NCI-H774 (cell line): ENCODE results near the gene NDUFC2.
"Not testable (repeated sequence)": the region's sequence is repeated elsewhere in the genome, so short reads cannot be mapped to it uniquely, and the experiment has no call there.

Experiments used
- DNase-seq: peaks from one replicate; lab custom pipeline; 2025; lab: John Stamatoyannopoulos, UW

NDUFC2 gene

GRCh38 chr11:78080084-78080817 lies 589 bp upstream of the NDUFC2 start:
- DNase-seq: no peak

GRCh38 chr11:78078218-78079167 lies 1.2 kb downstream of the NDUFC2 start:
- no peak for DNase-seq

- not testable (repeated sequence) for DNase-seq
These were observed 2.1 kb downstream of the NDUFC2 start for GRCh38 chr11:78077592-78077991.

- no peak for DNase-seq
These were observed 2.8 kb downstream of the NDUFC2 start for GRCh38 chr11:78076733-78077403.

DNA sequence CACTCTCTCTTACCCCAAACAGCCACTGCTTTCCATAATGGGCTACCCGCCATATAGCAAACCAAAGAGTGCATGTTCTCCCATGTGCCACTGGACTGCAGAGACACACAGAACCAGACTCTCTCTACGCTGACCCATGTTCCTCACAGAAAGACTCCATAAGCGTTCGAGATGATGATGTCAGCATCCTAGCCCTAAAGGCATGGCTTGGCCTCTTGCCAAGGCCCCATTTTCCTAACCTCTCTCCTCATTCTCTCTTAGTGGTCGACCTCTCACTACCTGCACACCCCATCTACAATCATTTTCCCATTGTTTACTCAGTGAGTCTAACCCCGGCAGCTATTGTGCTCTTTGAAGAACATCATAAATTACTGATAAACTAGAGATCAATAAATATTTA lies 4.9 kb downstream of the NDUFC2 start:
- DNase-seq: no peak

DNA sequence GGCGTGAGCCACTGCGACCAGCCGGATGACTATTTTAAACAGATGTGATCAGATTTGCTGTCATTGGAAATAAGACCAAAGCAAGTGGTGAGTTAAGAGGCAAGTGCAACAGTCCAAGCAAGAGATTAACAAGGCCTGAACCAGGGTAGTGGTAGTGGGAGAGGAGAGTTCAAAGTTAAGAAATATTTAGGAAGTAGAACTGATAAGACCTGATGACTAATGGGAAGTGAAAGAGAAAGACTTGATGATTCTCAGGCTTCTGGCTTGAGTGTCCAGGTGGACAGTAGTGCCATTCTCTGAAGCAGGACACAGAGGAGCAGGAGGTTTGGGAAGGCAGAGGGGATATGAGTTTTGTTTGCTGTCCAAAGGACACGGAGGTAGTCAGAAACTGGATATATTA lies 7.2 kb downstream of the NDUFC2 start:
- no peak for DNase-seq

DNA sequence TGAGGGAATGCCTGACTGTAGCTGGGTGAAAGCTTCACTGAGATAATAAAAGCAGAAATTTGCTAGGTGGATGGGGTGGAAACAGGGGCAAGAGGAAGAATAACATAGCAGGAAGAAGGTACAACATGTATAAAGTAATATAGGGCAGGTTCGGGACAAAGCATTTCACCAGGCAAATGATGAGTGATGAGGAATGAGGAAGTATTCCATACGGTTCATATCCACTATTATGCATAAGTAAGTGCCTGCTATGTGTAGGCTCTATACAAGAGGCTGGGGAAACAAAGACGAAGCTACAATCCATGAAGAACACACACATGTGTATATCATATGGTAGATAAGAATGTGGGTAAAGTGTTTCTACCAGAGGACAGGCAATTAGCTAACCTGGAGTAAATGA lies 7.9 kb downstream of the NDUFC2 start:
- no peak for DNase-seq

DNA sequence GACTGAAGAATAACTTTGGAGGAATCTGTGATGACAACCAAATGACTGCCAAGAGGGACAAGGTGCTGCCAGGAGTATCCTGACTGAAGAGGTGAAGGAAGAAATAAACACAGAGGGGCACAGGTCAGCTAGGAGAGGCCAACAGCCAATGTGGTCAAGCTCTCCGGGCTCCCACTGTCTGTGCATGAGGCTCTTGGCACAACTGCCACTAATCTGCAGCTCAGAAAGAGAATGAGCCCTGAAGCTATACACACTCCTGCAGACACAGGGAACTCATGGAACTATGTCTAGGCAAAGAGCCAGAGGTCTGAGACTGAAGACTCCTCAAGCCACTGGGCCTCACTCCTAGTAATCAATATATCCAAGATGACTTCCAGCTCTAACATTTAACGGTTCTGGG lies 9.0 kb downstream of the NDUFC2 start:
- no peak for DNase-seq

GRCh38 chr11:78069465-78069864 lies 10.2 kb downstream of the NDUFC2 start:
- DNase-seq: no peak

DNA sequence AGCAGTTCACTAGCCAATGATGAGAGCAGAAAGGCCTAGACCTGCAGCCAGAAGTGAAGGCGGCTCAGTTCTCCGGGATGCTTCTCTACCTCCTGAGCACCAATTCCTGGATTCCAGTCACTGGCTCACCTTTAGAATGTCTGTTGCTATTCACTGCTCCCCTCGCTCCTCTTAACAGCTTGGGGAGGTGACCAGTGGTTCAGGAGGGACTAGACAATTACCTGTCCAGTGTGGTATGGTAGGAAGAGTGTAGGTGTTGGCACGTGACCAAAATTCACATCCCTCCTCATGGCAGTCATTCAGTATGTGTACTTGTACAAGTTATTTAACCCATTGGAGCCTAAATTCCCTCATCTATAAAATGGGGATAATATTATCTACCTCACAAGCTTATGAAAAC lies 12.0 kb downstream of the NDUFC2 start:
- DNase-seq: no peak

GRCh38 chr11:78066471-78066870 lies 13.2 kb downstream of the NDUFC2 start:
- no peak for DNase-seq

DNA sequence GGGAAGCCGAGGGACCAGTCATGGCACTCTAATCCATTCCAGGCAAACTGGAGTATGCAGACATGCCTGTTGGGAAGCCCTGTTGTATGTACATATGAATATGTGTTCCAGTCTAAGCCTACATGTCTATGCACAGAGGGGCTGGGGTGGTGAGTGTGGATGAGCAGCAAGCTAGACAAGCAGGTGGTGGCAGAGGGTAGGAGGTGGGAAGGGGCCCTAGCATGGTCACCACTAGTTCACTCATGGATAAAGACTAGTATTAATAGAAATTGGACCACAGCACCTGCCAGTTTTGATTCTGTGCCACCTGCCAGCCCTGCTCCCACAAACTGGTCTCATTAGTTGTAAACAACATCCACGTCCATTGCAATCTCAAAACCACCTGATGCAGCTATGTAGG lies 14.5 kb downstream of the NDUFC2 start:
- DNase-seq: no peak

- no peak for DNase-seq
These were observed 16.1 kb downstream of the NDUFC2 start, which contains the start of gene THRSP for GRCh38 chr11:78063440-78064181. Gene THRSP, plus strand, starts transcription at chr11:78063861. Its CDS starts 21 bp downstream, at chr11:78063882.

DNA sequence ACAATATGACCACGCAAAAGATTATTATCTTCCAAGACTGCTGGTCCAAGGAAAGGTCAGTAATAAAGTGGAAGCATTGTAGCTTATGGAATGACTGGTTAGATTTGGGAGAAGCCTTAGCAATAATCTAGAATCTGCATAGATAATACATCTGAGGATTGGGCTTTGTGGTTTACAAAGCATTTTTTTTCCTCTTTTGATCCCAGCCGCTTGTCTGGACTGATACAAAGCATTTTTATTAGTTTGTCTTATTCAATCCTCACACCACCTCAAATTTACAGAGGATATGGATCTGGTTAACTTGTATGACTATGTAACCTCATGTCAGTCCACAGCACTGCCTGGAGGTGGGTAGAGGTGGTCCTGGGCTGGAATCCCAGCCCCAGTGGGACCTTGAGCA lies 17.0 kb downstream of the NDUFC2 start:
- DNase-seq: no peak

- DNase-seq: no peak
These were observed 17.7 kb downstream of the NDUFC2 start for GRCh38 chr11:78061921-78062311.

DNA sequence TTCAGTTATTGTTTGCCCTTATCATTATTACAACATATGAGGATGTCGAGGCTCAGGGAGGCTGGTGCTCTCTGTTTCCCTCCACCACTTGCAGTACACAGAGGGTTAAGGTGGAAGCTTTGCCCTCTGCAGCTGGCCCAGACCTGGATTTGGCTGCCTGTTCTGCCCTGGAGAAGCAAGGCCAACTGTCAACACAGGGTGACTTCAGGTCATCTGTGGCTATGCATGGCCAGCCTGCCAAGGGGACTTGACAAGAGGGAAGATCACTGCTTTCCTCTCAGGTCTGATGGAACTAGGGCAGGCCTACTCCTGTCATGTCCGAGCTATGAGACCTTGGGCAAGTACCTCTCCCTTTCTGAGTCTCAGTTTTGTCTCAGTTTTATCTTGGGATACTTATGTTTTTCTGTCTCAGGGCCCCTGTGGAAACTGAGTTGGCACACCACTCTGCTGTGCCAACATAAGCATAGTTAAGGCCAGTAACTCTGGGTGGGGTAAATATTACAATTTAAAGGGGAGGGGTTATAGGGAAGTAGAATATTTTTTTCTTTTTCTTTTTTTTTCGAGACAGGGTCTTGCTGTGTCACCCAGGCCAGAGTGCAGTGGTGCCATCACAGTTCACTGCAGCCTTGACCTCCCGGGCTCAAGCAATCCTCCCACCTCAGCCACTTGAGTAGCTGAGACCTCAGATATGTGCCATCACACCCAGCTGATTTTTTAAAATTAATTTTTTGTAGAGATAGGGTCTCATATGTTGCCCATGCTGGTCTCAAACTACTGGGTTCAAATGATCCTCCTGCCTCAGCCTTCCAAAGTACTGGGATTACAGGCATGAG lies 18.4 kb downstream of the NDUFC2 start:
- DNase-seq: no peak

DNA sequence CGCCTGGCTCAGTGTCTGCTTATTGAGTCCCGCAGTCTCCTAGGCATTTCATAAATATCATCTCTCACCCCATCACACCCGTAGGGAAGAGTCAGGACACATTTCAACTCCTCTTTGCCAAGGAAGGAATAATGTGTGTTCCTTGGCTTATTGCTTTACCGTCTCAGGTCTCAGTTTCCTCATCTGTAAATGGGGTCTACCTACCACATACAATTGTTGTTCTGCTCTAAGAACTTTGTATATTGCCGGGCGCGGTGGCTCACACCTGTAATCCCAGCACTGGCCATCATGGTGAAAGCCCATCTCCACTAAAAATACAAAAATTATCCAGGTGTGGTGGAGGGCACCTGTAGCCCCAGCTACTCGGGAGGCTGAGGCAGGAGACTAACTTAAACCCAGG lies 19.1 kb downstream of the NDUFC2 start:
- DNase-seq: no peak

DNA sequence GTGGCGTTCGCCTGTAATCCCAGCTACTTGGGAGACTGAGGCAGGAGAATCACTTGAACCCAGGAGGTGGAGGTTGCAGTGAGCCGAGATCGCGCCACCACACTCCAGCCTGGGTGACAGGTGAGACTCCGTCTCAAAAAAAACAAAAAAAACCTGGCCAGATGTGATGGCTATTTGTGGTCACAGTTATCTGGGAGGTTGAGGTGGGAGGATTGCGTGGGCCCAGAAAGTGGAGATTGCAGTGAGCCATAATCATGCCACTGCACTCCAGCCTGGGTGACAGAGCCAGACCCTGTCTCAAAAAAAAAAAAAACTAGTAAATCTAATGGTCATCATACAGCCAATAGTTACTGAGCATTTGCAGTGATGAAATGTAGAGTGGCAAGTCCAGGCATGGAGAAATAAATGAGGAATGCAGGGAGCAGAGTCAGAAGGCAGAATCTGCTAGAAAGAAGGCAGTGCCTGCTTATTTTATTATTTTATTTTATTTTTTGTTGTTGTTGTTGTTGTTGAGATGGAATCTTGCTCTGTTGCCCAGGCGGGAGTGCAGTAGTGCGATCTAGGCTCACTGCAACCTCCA lies 19.8 kb downstream of the NDUFC2 start:
- DNase-seq: not testable (repeated sequence)

DNA sequence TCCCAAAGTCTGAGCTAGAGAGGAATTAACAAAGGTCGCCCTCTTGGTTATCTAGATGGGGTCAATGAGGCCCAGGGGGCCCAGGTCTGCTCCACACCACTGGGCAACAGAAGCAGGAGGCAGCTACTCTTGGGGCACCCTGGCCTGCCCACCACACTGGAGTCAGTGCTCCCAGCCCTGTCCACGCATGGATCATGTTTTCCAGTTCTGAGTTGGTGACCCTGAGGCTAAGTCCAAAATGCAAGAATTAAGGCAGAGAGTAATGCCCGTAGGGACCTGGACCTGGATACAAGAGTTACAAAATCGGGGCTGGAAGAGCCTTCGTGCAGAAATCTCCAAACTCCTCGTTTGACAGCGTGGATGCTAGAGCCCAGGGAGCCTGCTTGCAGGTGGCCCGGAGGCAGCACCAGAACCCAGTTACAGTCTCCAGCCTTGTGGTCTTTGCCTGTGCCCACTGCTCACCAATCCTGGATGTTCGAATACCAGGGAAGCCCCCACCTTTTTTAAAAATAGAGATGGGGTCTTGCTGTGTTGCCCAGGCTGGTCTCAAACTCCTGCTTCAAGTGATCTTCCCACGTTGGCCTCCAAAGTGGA lies 22.1 kb downstream of the NDUFC2 start:
- DNase-seq: no peak

- no peak for DNase-seq
These were observed 23.6 kb downstream of the NDUFC2 start for GRCh38 chr11:78056093-78056492.
